ENCODE measurements around the gene CADM3. TPM values are rescaled to one million over a fixed set of nuclear protein-coding genes. Genes with fewer than 3 reads are reported as not detected.

Gene CADM3
- total and polyA plus RNA-seq, 2 experiments from 2014 or later = 2.0 to 4.4 TPM

- no peaks in the 10 kb centered on the region for H3K27me3 Mint-ChIP-seq (ENCODE audit: insufficient read depth, low read depth, poor library complexity)
- Histone ChIP-seq H3K4me3 (no peak overlapping the region), H3K9me2 (ENCODE audit: insufficient read depth) (no peaks in the 10 kb centered on the region), H2AFZ (no peak overlapping the region), H3K27ac (ENCODE audit: low read depth) (no peak overlapping the region), H3K36me3 (ENCODE audit: insufficient read depth) (no peaks in the 10 kb centered on the region), H3K79me2 (replicated peaks; ENCODE audit: insufficient read depth) (no peaks in the 10 kb centered on the region), H4K20me1 (replicated peaks; ENCODE audit: insufficient read depth) (no peaks in the 10 kb centered on the region), H3F3A (replicated peaks; ENCODE audit: low read depth) (no peaks in the 10 kb centered on the region), H3K4me1 (ENCODE audit: insufficient read depth) (no peaks in the 10 kb centered on the region), H3K4me2 (no peak overlapping the region), H3K27me3 (ENCODE audit: insufficient read depth) (no peaks in the 10 kb centered on the region)
- no peaks in the 10 kb centered on the region for H3K4me1 Mint-ChIP-seq
- no peaks in the 10 kb centered on the region for H3K9me3 Mint-ChIP-seq
- H3K36me3 Mint-ChIP-seq (ENCODE audit: low read depth) = no peaks in the 10 kb centered on the region
- TF ChIP-seq NANOG (IDR thresholded peaks at IDR 0.05; ENCODE audit: borderline replicate concordance) = no peak
- no peak for TF ChIP-seq ETS1 (IDR thresholded peaks at IDR 0.05)
- TF ChIP-seq STAT1 (IDR thresholded peaks at IDR 0.05; ENCODE audit: unreplicated experiment) = no peak
- TF ChIP-seq EZH2 (IDR thresholded peaks at IDR 0.05; ENCODE audit: low read depth, unreplicated experiment) = no peak
- peak; percentile 80 to 97 for TF ChIP-seq CTCF (conservative IDR thresholded peaks at IDR 0.05; ENCODE audit: low read depth in 2 of 2)
- TF ChIP-seq EZH2phosphoT487 (IDR thresholded peaks at IDR 0.05; ENCODE audit: unreplicated experiment) = no peak
- no peak for TF ChIP-seq POLR2AphosphoS5 (IDR thresholded peaks at IDR 0.05; ENCODE audit: low read depth)
- TF ChIP-seq ZNF114 (CRISPR knock-in tag; IDR thresholded peaks at IDR 0.05) = no peak
- H3K4me3 Mint-ChIP-seq = no peak overlapping the region
- no peak overlapping the region for H3K27ac Mint-ChIP-seq
- ATAC-seq (no peak; the same call in 2 of the 3 replicates), DNase-seq (ENCODE audit: low spot score) (peak; percentile 77)
These were observed 39.0 kb upstream of the CADM3 start for GRCh38 chr1:159132271-159132881.

- no peaks in the 10 kb centered on the region for H3K9me2 ChIP-seq (ENCODE audit: insufficient read depth)
- no peaks in the 10 kb centered on the region; the same call in 1 of the 2 replicates for H4K20me1 ChIP-seq (replicated peaks; ENCODE audit: insufficient read depth)
- H3K4me3 Mint-ChIP-seq = no peak overlapping the region
- H3K27ac ChIP-seq (ENCODE audit: low read depth) = no peak overlapping the region
- no peaks in the 10 kb centered on the region for H3K27me3 ChIP-seq (ENCODE audit: insufficient read depth)
- no peak overlapping the region for H3K4me2 ChIP-seq
- no peaks in the 10 kb centered on the region for H3K79me2 ChIP-seq (replicated peaks; ENCODE audit: insufficient read depth)
- no peaks in the 10 kb centered on the region for H3F3A ChIP-seq (replicated peaks; ENCODE audit: low read depth)
- H3K4me1 ChIP-seq (ENCODE audit: insufficient read depth) = peaks cover 7% of the 10 kb centered on the region; the same call in 1 of the 2 replicates
- ATAC-seq (peak; percentile 25; the same call in 2 of the 3 replicates), DNase-seq (ENCODE audit: low spot score) (no peak)
- H3K27me3 Mint-ChIP-seq (ENCODE audit: insufficient read depth, low read depth, poor library complexity) = no peaks in the 10 kb centered on the region
- H3K4me1 Mint-ChIP-seq = peaks cover 5% of the 10 kb centered on the region
- TF ChIP-seq NANOG (IDR thresholded peaks at IDR 0.05; ENCODE audit: borderline replicate concordance) (no peak), EZH2phosphoT487 (IDR thresholded peaks at IDR 0.05; ENCODE audit: unreplicated experiment) (no peak), EZH2 (IDR thresholded peaks at IDR 0.05; ENCODE audit: low read depth, unreplicated experiment) (no peak)
- H3K27ac Mint-ChIP-seq = no peak overlapping the region
- H3K9me3 Mint-ChIP-seq = no peaks in the 10 kb centered on the region
- H3K4me3 ChIP-seq = no peak overlapping the region
- no peak overlapping the region for H2AFZ ChIP-seq
- no peaks in the 10 kb centered on the region for H3K36me3 Mint-ChIP-seq (ENCODE audit: low read depth)
- H3K36me3 ChIP-seq (ENCODE audit: insufficient read depth) = no peaks in the 10 kb centered on the region
These were observed 30.9 kb upstream of the CADM3 start for GRCh38 chr1:159140474-159140873.
